HG03108 (cell line): ENCODE results near the gene GPC6.
A peak's percentile ranks its signal among the peaks of the same experiment; 100 is the strongest.

ENCODE experiments used
- ATAC-seq: cut with Tn5 transposase; IDR thresholded peaks from one replicate; pipeline ENCODE4 v1.9.1; 2021; ENCODE audit warnings: moderate library complexity; ENCODE audit not compliant: unreplicated experiment

Gene GPC6

DNA sequence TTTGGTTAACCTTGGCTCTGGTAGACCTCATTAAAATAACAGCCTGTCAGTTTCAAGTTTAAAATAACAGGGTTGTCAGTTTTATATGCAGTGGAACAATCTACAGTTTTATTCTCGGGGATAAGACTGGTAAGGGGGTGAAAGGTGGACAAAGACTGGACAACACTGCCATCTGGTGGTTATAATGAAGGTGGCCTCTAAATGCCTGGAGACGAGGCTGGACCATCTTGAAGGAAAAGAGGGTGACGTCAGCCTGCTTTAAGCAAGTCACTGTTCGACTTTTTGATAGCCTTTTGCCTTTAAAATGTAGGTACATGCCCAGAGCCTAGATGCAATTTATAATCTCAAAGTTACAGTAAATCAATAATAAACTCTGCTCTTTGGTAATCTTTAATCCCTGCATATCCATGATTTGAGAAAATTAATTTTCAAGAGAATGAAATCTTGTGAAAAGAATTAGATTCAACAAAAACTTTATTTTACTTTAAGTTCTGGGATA lies 1135.9 kb downstream of the GPC6 start:
- peak; percentile 86 for ATAC-seq

DNA sequence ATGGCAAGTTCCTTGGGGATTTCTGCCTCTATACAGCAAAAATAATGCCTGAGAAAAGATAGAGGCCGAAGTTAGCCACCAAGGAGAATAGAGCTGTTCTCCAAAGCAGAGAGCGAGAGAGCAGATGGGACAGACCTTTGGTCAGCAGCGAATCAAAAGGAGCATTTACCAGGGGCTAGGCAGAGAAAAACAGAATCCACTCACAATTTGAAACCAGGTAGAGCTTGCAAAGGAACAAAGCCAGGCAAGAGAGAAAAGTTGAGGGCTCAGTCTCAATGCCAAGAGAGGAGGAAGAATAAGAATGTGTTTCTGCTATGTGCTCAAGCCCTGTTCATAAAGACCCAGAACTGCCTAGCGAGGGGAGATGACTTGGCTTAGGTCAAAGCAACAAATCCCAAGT lies 1140.1 kb downstream of the GPC6 start:
- ATAC-seq: no peak

DNA sequence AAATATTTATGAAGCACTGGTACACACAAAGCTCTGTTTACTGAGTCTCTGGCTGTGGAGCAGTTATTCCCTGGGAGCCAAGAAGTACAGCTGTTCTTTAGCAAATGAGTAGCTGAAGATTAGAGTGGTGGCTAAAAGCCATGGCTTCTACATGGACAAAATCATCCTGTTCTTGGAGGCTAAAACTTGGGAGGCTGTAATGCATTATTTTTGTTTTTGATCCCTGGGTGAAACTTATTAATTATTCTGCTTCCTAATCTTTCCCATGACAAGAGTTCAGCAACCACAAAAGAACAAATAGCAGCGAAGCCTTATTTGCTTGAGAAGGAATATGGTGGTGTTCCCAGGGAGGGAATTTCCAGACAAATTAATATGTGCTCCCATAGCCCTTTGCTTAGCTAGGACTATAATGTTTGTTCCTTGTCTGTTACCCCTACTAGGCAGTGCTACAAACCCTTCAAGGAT lies 1143.4 kb downstream of the GPC6 start:
- no peak for ATAC-seq

DNA sequence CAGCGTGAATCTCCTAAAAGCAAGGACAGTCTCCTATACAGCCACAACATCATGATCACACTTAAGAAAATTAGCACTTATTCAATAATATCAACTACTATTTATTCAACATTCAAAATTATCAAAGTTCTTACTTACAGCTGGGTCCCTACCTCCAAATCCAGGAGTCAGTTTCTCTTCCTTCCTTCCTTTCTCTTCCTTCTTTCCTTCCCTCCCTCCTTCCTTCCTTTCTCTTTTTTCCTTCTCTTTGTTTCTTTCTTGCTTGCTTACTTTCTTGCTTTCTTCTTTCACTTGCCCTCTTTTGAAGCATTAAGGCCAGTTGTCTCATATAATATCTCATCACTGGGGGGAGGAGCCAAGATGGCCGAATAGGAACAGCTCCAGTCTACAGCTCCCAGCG lies 1145.2 kb downstream of the GPC6 start:
- ATAC-seq: no peak

DNA sequence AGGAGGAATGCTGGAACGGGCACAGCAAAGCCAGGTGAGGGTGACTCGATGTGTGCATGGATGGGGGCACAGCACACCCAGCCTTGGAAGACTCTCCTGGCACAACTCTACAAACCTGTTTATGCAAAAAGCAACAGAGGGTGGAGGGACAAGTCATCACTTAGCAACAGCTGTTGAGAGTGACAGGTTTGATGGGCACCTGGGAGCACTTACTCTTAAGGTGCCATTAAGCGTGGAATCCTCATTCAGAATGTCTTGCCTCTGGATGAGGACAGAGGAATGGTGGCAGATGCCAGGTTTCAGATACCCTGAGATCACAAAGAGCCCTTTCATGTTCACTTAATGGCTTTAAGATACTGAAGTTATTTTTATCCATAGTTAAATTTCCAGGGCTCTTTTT lies 1155.9 kb downstream of the GPC6 start:
- ATAC-seq: no peak

DNA sequence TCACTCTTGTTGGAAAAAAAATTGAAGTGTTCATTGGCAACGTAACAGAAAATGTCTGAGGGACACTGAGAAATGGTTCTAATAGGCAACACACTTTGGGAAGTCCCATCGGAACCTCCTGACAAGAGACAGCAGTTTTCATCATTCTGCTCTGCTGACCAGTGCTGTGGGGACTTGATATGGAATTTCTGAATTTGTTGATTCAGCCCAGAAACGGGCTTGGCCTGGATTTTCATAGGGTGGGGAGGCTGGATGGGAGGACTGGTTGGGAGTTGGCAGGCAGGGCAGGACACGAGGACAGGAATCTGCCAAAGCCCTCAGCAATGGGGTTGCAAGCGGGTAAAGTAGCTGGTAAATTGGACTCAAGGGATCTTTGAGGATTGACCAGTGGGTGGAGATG lies 1156.4 kb downstream of the GPC6 start:
- no peak for ATAC-seq

DNA sequence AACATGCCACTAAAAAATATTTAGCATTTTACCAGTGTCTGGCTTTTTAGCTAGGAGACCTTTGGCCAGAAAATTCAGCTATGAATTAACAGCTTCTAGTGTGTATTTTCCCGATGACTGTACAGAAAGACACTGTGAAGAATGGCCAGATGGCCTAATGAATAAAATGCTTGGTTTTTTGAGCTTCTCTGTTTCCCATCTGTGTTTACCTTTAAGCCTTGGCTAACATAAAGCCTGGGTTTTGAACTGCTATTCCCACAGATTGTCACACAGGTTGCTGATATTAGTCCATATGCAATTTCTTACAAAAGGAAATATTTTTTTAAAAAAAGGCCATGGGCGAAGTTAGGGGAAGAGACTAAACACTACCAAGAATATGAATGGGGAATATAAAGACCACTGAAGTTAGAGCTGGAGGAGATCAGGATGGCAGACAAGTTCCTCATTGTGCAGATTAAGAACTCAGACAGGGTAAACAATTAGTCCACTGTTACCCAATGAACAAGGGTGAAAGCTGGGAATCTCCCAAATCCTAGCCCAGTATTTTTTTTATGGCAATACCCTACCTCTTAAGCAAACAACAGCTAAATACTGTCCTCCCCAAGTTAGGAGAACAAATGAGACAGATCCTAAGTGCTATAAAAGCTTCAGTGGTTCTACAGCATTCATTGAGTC lies 1157.8 kb downstream of the GPC6 start:
- no peak for ATAC-seq

DNA sequence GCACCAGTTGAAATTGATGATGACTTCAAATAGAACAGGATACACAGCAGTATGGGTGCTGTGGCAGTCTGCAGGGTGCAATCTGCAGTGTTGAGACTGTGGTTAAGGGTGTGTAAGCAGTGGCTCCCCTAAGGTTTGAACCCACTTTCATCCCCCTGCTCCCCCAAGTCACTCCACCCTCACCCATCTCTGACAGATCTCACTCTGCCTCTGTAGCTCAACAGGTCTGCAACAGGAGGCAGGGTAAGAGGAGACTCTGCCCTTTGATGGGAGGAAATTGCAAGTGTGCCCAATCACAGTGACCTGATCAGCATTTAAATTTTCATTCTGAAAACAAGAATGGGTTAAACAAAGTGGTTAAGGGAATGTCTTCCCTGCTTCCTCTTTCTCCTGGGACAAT lies 1160.4 kb downstream of the GPC6 start:
- no peak for ATAC-seq

DNA sequence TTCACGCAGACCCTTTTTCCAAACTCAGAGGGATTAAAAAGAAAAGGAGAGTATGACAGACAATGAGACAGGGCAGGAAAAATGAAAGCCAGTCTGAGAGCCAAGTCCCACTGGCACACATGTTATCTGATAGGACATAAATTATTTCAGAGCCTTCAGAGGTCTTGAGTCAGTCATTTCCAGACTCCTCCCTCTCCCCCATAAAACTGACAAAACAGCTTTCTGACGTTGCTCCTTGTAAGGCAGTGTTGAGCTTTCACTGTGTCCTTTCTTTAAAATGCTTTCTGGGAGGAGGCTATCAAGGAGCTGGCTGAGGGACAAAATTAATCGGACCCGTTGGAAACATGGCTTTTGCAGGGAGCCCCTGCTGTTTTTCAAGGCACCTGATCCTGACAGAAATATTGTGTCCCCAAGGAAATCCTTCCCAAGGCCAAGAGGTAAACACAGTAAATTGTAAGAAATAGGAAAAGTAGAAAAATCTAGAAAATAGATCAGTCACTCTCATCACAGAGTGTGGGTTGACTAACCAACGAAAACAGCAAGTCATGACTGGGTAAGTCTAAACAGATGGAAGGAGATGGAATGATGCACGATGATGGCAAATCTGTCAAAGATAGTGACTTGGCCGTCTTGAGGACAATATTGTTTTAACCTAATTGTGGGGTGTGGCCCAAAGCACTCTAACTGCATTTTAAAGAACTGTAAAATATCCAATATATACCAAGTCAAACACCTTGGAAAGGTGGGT lies 1163.2 kb downstream of the GPC6 start:
- no peak for ATAC-seq

DNA sequence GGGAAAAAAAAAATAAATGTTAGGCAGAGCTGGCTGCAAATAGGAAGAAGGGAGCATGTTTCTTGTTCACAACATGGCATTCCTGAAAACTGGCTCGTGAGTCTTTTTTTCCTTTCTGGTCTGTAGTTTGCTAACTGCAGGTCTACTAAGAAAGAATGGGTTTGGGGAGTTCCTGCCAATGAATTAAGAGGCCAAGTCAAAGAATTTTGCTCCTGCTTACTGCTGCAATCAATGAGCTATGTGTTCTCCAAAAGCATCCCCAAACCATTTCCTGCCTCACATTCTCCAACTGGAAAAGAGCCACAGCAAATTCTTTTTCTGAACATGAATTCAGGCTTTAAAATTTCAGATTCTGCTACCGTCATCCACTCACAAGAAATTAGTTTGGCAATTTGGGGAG lies 1164.3 kb downstream of the GPC6 start:
- ATAC-seq: no peak

DNA sequence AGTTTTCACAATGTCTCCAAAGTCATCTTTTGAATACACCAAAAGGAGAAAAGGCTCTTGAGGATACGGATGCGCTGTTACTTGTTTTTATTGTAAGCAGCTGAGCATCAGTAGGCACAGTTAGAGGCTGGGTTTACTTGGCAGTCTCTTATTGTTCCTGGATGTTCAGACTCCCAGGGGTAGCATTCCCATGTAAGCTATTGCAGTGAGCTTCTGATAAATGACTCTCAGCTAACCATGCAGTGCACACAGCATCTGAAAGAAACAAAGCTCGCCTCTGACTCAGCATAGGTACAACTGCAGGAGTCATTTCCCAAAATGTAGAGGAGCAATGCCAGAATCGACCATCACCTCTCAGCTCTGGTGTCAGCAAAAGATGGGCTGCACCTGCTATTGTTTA lies 1168.1 kb downstream of the GPC6 start:
- no peak for ATAC-seq

DNA sequence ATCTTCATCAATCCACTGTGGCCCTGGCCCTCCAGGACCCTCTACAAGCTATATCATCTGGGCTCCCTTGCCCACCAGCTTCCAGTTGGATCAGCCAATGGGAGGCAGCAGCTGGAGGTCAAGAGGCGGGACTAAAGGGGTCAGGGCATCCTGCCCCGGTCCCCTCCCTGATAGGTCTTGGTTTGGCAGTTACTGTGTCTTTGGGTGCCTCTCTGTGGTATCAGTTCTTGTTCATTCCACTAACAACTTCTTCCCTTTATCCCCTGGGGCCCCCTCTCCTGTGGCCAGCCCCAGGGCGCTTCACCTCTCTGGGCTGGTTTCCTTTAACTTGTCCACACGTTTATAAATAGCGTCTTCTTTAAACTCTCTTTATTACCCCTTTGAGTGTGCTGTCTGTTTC lies 1169.3 kb downstream of the GPC6 start:
- no peak for ATAC-seq

DNA sequence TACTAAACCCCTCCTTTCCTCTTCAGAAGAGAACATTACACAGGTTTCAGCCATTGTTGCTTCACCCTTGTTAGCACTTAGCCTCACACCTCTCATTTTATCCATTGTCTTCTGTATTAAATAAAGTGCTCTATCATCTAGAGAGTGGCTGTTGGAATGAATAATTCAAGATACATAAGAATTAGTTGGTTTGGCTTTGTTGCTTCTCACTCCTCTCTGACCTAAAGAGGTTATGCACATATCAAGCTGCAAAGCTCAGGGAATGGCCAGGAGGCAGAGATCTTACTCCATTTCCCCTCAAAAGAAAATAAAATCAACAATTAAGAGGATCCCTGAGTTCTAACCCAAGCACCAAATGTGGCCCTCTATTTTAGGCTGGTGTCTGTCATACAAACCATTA lies 1173.2 kb downstream of the GPC6 start:
- ATAC-seq: no peak

DNA sequence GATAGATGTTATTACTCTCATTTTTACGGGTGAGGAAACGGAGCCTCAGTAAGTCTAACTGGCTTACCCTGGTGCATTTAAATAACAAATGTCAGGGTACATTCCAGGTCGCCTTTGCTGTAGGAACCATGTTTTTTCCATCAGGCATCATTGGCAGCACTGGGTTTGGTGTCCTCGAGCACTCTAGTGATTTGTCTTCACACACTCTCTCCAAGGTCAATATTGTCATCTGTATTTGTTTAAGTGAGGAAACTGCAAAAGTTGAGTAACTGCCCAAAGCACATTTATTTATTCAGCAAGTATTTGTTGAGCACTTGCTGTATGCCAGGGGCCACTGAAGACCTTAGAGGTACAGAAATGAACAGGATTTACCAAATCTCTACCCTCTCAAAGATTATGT lies 1174.3 kb downstream of the GPC6 start:
- no peak for ATAC-seq

DNA sequence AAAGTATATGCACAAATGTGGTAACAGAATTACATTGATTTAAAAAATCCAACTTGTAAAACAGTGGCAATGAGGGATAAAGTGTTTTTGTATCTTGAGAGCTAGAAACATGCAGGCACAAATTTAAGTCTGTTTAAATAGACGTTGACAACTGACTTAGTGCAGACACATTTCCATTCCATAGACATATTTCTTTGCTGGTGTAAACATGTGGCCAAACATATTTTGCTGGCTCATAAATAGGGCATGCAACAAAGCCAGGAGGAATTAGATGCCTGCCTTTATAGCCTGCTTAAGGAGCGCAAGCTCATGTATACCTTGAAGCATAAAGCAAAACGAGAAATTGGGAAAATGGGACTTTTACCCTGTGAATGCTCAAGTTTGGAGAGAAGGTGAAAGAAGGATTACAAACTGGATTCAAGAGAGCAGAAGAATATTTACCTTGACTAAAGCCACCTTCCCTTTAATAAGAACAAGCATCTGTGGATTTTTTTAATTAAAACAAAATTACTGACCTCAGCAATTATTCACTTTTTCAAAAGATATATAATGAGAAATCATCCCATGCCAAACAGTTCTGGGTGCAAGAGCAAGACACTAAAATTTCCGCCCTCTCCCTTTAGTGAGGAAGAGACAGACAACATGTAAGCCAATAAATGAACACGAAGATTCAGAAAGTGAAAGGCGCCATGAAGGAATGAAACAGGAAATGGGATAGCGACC lies 1181.9 kb downstream of the GPC6 start:
- ATAC-seq: no peak

DNA sequence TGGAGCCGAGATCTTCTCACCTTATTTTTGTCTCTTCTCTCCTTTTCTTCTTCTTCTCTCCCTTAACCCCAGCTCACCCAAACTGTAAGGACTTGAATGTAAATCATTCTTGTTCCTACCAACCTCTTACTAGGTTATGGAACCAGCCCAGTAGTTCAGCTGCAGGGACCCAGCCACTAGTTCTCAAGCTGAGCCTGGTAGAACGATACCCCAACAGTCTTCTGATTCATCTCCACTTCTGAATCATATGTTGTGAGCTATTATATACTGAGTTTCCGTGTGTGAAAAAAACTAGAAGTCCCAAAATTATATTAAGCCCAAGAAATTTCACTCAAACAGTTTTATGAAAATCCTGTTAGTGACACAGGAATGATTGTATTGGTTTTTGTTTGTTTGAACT lies 1185.1 kb downstream of the GPC6 start:
- ATAC-seq: no peak

DNA sequence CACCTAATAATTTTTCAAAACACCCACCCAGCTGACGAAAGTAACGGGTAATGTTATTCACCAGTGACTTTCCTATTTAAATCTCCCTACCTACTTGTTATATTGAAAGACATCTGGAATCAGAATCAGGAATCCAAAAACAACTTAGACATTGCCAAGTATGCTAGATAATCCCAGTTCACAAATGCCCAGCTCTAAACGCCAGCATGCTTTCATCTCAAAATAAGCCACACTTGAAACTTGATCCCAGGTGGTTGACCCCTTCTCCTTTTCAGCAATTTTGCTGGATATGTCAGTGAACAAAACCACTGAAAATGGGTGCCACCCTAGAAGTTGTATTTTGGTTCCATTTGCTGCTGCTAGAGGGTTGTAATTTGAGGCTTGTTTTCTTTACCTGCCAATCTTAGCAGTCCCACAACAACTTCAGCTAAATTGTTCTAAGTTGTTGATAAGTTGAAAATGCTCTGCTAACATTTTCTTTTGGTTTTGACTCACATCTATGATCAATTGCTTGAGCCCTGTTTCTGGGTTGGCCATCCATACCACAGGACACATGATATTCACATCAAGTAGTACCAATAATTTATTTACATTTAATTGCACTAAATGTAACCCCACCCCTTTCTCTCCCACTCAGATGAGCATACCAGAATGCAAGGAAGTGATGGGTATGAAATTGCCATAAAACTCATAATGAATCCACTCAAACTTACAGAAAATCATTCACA lies 1186.4 kb downstream of the GPC6 start:
- ATAC-seq: no peak

DNA sequence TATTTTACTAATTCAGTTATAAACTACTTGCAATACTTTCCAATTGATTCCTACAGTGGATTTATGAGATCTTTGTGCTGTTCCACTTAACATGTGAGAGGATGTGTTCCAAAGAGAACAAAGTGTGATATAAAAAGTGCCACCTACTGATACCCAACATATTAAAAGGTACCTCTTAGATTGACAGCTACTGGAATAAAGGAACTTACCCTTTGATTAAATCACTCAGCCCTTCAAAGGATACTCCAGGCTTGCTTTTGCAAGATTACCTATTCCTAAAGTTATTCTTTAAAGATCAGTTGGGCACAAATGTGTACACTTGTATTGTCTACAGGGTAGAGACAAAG lies 1187.0 kb downstream of the GPC6 start:
- no peak for ATAC-seq

DNA sequence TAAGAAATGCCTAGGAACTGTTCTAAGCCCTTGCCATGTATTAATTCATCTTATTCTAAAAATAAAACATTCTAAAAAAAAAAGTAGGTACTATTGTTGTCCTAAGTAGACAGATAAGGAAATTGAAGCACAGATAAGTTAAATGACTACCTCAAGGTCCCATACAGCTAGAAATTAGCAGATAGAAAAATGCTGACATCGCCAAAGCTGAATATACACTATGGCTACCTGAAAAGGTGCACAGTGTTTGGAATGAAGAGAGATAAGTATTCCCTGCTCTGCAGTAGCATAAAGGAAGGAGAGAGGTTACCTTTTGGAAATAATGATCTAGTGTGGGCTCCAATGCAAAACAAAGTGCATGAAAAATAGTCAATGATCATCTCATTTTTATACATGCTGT lies 1187.5 kb downstream of the GPC6 start:
- no peak for ATAC-seq

DNA sequence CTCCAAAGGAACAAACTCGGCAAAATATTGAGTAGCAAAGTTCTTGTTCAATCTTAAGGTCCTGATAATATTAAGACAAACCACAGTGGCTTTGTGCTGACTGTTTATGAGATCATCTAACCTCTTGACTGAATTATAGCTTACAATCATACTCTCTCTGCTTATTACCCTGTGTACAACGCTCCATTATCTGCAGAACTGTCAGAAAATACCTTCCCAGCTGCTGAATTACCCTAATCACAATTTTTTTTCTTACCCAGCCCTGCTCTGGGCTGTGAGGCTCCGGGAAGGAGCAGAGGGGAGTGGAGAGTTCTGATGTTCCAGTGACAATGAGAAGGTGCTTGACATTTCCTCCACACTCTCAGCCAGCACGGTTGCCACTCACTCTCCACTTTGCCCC lies 1188.1 kb downstream of the GPC6 start:
- no peak for ATAC-seq

DNA sequence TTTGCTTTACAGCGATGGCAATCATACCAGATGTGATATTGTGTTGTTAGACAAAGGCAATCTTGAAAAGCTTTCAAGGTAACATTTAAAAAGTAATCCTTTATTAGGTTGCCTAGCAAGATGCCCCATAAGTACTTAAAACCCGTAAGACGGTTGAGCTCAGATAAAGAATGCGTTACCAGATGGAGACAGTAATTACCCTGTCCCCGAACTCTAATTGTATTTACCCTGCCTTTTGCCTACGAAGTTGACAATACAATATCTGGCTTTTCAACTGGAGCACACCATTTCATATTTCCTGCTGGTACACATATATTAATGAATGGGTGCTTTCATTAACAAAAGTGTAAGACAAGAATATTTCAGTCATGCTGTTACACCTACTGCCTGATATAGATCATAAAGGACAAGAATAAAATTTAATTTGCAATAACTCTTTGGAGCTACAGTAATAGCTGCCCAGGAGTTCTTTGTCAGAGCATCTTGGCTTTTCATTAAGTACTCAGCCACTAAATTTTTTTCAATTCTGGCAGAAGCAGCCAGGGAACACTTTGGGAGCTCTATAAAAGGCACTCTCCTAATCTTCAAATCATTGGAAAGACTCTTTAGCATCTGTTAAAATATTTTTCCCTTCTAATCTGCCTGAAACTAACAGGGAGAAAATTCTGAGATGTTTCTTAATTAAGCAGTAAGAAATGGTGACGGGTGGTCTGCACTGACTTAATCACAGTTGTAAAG lies 1189.1 kb downstream of the GPC6 start:
- no peak for ATAC-seq
